H1 (cell line): ENCODE data around the gene PSMC1. TPM values are rescaled to one million over a fixed set of nuclear protein-coding genes. Genes with fewer than 3 reads are reported as not detected.
"Not testable (repeated sequence)": the region's sequence is repeated elsewhere in the genome, so short reads cannot be mapped to it uniquely, and the experiment has no call there.

ENCODE experiments used
- CTCF ChIA-PET: fragments of 300-600 bp; sonication (Branson Sonifier 250); formaldehyde crosslinking; loops from one replicate; lab custom pipeline; 2021; ENCODE audit not compliant: partially characterized antibody; lab: Charles Lee
- POLR2A ChIA-PET: fragments of 300-600 bp; sonication (Branson Sonifier 250); formaldehyde crosslinking; loops from one replicate; lab custom pipeline; 2021; ENCODE audit warnings: inconsistent platforms; ENCODE audit not compliant: partially characterized antibody; lab: Charles Lee
- DNase-seq, 2 experiments: peaks; one replicate each; pipeline versions ENCODE4 v3.0.0 to v3.0.0-alpha.2; 2010 to 2022; ENCODE audit warnings: low spot score in 2 of 2, low read depth in 1 of 2, mixed read lengths in 1 of 2
- FAIRE-seq: peaks from 2 replicates; lab custom pipeline; 2011; peaks lifted over from hg19 to GRCh38; lab: Jason Lieb, UNC
- H2AFZ ChIP-seq: 2 replicates; pipeline ENCODE4 v1.8.1; 2012; ENCODE audit warnings: low read length, inconsistent platforms
- H2AK5ac ChIP-seq: 2 replicates; pipeline ENCODE4 v1.6.1; 2013; ENCODE audit warnings: low read depth, low read length
- H2BK120ac ChIP-seq: replicated peaks from 2 replicates; pipeline ENCODE3; 2013; ENCODE audit warnings: low read depth, low read length, inconsistent platforms
- H2BK12ac ChIP-seq: 2 replicates; pipeline ENCODE4 v1.6.1; 2013; ENCODE audit warnings: low read depth, low read length
- H2BK15ac ChIP-seq: 2 replicates; pipeline ENCODE4 v1.6.1; 2013; ENCODE audit warnings: low read length
- H2BK20ac ChIP-seq: 2 replicates; pipeline ENCODE4 v1.6.1; 2013; ENCODE audit warnings: low read length
- H2BK5ac ChIP-seq: 2 replicates; pipeline ENCODE4 v1.6.1; 2013; ENCODE audit warnings: low read depth, low read length
- H3K14ac ChIP-seq: 2 replicates; pipeline ENCODE4 v1.6.1; 2013; ENCODE audit warnings: inconsistent platforms; ENCODE audit not compliant: insufficient read length
- H3K18ac ChIP-seq: 2 replicates; pipeline ENCODE4 v1.6.1; 2013; ENCODE audit warnings: low read length; ENCODE audit errors: extremely low read depth
- H3K23ac ChIP-seq: 2 replicates; pipeline ENCODE4 v1.6.1; 2013; ENCODE audit warnings: inconsistent platforms; ENCODE audit not compliant: insufficient read length
- H3K23me2 ChIP-seq: 2 replicates; pipeline ENCODE4 v1.6.1; 2013; ENCODE audit warnings: low read depth, low read length
- H3K27ac ChIP-seq: 2 replicates; pipeline ENCODE4 v1.6.1; 2011; ENCODE audit warnings: low read depth, low read length, inconsistent platforms
- H3K27me3 ChIP-seq, 4 experiments: replicated peaks in 1 of 4; 1 replicate in 1 of 4; 2 replicates in 3 of 4; pipeline versions ENCODE4 v1.6.1 to v1.8.1; 2011 to 2013; ENCODE audit warnings: low read length in 3 of 4, mild to moderate bottlenecking in 3 of 4, inconsistent platforms in 2 of 4, mixed read lengths in 2 of 4, moderate library complexity in 1 of 4; ENCODE audit not compliant: control insufficient read depth in 3 of 4, insufficient read depth in 3 of 4; ENCODE audit errors: extremely low read depth in 1 of 4
- H3K36me3 ChIP-seq, 4 experiments: 2 replicates each; pipeline versions ENCODE4 v1.6.1 to v1.8.1; 2011 to 2013; ENCODE audit warnings: mild to moderate bottlenecking in 4 of 4, low read length in 3 of 4, moderate library complexity in 2 of 4, control low read depth in 1 of 4, inconsistent platforms in 1 of 4; ENCODE audit not compliant: insufficient read depth in 4 of 4, control insufficient read depth in 2 of 4
- H3K4ac ChIP-seq: replicated peaks from 2 replicates; pipeline ENCODE3; 2013; ENCODE audit warnings: low read length, low read depth, mixed read lengths, inconsistent platforms; ENCODE audit not compliant: insufficient read length
- H3K4me1 ChIP-seq, 4 experiments: replicated peaks in 1 of 4; 1 replicate in 1 of 4; 2 replicates in 3 of 4; pipeline versions ENCODE4 v1.6.1 to v1.8.1; 2011 to 2013; ENCODE audit warnings: low read length in 3 of 4, inconsistent platforms in 2 of 4, mixed read lengths in 1 of 4; ENCODE audit not compliant: insufficient read depth in 4 of 4, control insufficient read depth in 3 of 4
- H3K4me2 ChIP-seq, 2 experiments: 2 replicates each; pipeline versions ENCODE4 v1.6.1 to v1.8.1; 2011 to 2013; ENCODE audit warnings: low read depth in 2 of 2, low read length in 2 of 2, control low read depth in 1 of 2, inconsistent platforms in 1 of 2, mild to moderate bottlenecking in 1 of 2; ENCODE audit not compliant: insufficient read depth in 1 of 2
- H3K4me3 ChIP-seq, 4 experiments: fragments of 200-600, 300-600 bp in 1 of 4; sonication (generic), shearing (Covaris generic), sonication (Bioruptor Twin) in 1 of 4; 2 replicates each; pipeline versions ENCODE4 v1.5.1 to v1.8.1; 2011 to 2016; ENCODE audit warnings: low read length in 4 of 4, low read depth in 3 of 4, control low read depth in 2 of 4, inconsistent platforms in 2 of 4, mild to moderate bottlenecking in 2 of 4, mixed read lengths in 1 of 4, moderate library complexity in 1 of 4; ENCODE audit not compliant: insufficient read depth in 2 of 4; ENCODE audit errors: extremely low read depth in 1 of 4
- H3K56ac ChIP-seq: replicated peaks from 2 replicates; pipeline ENCODE3; 2013; ENCODE audit warnings: low read depth, mild to moderate bottlenecking, mixed read lengths, low read length, inconsistent platforms; ENCODE audit not compliant: insufficient read length
- H3K79me1 ChIP-seq: 2 replicates; pipeline ENCODE4 v1.6.1; 2013; ENCODE audit warnings: low read depth, low read length, control low read depth
- H3K79me2 ChIP-seq, 2 experiments: 2 replicates each; pipeline versions ENCODE4 v1.6.1 to v1.8.1; 2012 to 2013; ENCODE audit warnings: low read length in 2 of 2, mild to moderate bottlenecking in 2 of 2, inconsistent platforms in 1 of 2; ENCODE audit not compliant: insufficient read depth in 2 of 2, control insufficient read depth in 1 of 2
- H3K9ac ChIP-seq, 4 experiments: replicated peaks in 1 of 4; 1 replicate in 1 of 4; 2 replicates in 3 of 4; pipeline versions ENCODE4 v1.6.1 to v1.8.1; 2011 to 2013; ENCODE audit warnings: low read depth in 3 of 4, low read length in 3 of 4, control low read depth in 2 of 4, mild to moderate bottlenecking in 2 of 4, moderate library complexity in 2 of 4, inconsistent platforms in 1 of 4; ENCODE audit errors: extremely low read depth in 1 of 4
- H3K9me3 ChIP-seq, 2 experiments: 2 replicates each; pipeline versions ENCODE4 v1.6.1 to v1.8.1; 2012 to 2013; ENCODE audit warnings: mild to moderate bottlenecking in 2 of 2, moderate library complexity in 2 of 2, control low read depth in 1 of 2, inconsistent platforms in 1 of 2, low read depth in 1 of 2, low read length in 1 of 2, mixed read lengths in 1 of 2; ENCODE audit not compliant: insufficient read depth in 2 of 2
- H4K20me1 ChIP-seq, 2 experiments: replicated peaks in 1 of 2; 2 replicates each; pipeline versions ENCODE3 to v1.8.1; 2011 to 2013; ENCODE audit warnings: inconsistent platforms in 2 of 2, low read length in 2 of 2, mild to moderate bottlenecking in 1 of 2; ENCODE audit not compliant: insufficient read depth in 2 of 2, control insufficient read depth in 1 of 2
- H4K5ac ChIP-seq: 2 replicates; pipeline ENCODE4 v1.6.1; 2013; ENCODE audit warnings: low read length, low read depth, mixed read lengths, inconsistent platforms; ENCODE audit not compliant: insufficient read length
- H4K8ac ChIP-seq: 2 replicates; pipeline ENCODE4 v1.8.0; 2013; ENCODE audit warnings: mild to moderate bottlenecking, moderate library complexity, low read length, inconsistent platforms; ENCODE audit not compliant: insufficient read depth; ENCODE audit errors: extremely low read depth
- H4K91ac ChIP-seq: replicated peaks from 2 replicates; pipeline ENCODE3; 2013; ENCODE audit warnings: low read length, mixed read lengths, inconsistent platforms; ENCODE audit not compliant: insufficient read length
- POLR2AphosphoS5 ChIP-seq: IDR thresholded peaks from 2 replicates; pipeline ENCODE4 v1.6.1; 2011; ENCODE audit warnings: low read depth, low read length
- SIX5 ChIP-seq: IDR thresholded peaks from 2 replicates; pipeline ENCODE4 v1.6.1; 2011; ENCODE audit warnings: mild to moderate bottlenecking, low read depth, low read length
- TEAD4 ChIP-seq: IDR thresholded peaks from 2 replicates; pipeline ENCODE4 v1.6.1; 2012; ENCODE audit warnings: low read depth, low read length, inconsistent platforms, mixed read lengths
- WGBS, 2 experiments: shearing (Covaris generic) in 1 of 2; methylation state at CpG; one replicate each; pipeline versions ENCODE4 v1.1.6 to v1.1.7; 2013 to 2015; ENCODE audit warnings: low lambda C conversion rate in 2 of 2, mixed read lengths in 2 of 2, inconsistent platforms in 1 of 2, low coverage in 1 of 2, missing lambda C conversion rate in 1 of 2; ENCODE audit not compliant: insufficient replicate concordance in 2 of 2, insufficient coverage in 1 of 2, insufficient read length in 1 of 2; ENCODE audit errors: extremely low coverage in 1 of 2, missing lambda C conversion rate in 1 of 2; 5-methylcytosine and 5-hydroxymethylcytosine counted together
- polyA plus RNA-seq, 7 experiments: library from polyadenylated mRNA; depleted of rRNA in 3 of 7; stranded (reverse) in 5 of 7; unstranded in 2 of 7; fragments of >200 nt in 5 of 7; fragments of 200-250 nt in 2 of 7; gene quantifications; 1 replicate in 5 of 7; 2 replicates in 1 of 7; 4 replicates in 1 of 7; pipeline versions ENCODE4 v1.2.1 to v1.2.3, GENCODE V29; 2011 to 2013; ENCODE audit warnings: missing spikeins in 2 of 7, mixed read lengths in 2 of 7
- total RNA-seq: library from RNA; stranded (reverse); fragmentation: NEBNext Ultra II Directional; extraction: Animal tissue kit (Norgen Biotek cat#: 25700); gene quantifications from 2 replicates; pipeline ENCODE4 v1.2.1, GENCODE V29; 2021

The PSMC1 gene
- total and polyA plus RNA-seq, 2 of the 8 experiments (the other 6 are each of a cell fraction or from before 2014, with no cell fraction given): 46.2 to 99.6 TPM

GRCh38 chr14:90246936-90247335, 9.4 kb upstream of the PSMC1 start (continued):
- TF ChIP-seq SIX5: no peak
- no peak for TF ChIP-seq POLR2AphosphoS5
- TF ChIP-seq TEAD4: no peak

GRCh38 chr14:90247441-90247840, 8.9 kb upstream of the PSMC1 start:
- H3K4ac ChIP-seq, H2BK15ac ChIP-seq, FAIRE-seq, H4K5ac ChIP-seq, H3K9ac ChIP-seq, H3K23ac ChIP-seq, H3K79me2 ChIP-seq, H3K4me2 ChIP-seq, H3K4me1 ChIP-seq, H3K36me3 ChIP-seq, H2BK20ac ChIP-seq, H2AFZ ChIP-seq, H3K9me3 ChIP-seq, H3K18ac ChIP-seq, H4K8ac ChIP-seq, H2BK12ac ChIP-seq, H3K23me2 ChIP-seq, H3K27ac ChIP-seq, H2BK120ac ChIP-seq, H2BK5ac ChIP-seq, H3K56ac ChIP-seq, H3K4me3 ChIP-seq, H3K27me3 ChIP-seq, H3K79me1 ChIP-seq, DNase-seq, POLR2A ChIA-PET, H3K14ac ChIP-seq, H4K91ac ChIP-seq, H4K20me1 ChIP-seq, H2AK5ac ChIP-seq: not testable (repeated sequence)
- 85% methylated on average over 10 of the region's 10 CpGs; no CpG with 5 or more reads in 1 of the 2 experiments for WGBS, 2 experiments
- CTCF ChIA-PET: interaction anchor here (1.5 kb wide), 1 partner anchor 12 kb away, joined by 12 read pairs; no protein-coding TSS in a partner anchor
